HepG2 (cell line): ENCODE measurements around the gene ZBTB25. TPM values are rescaled to one million over a fixed set of nuclear protein-coding genes. Genes with fewer than 3 reads are reported as not detected.

Source experiments
- CTCF ChIP-seq: sonication (generic); formaldehyde crosslinking; IDR thresholded peaks from 2 replicates; pipeline ENCODE4 v1.5.0; 2020; ENCODE audit warnings: mild to moderate bottlenecking, missing genetic modification reagents, moderate library complexity
- ELF1 ChIP-seq: sonication (generic); formaldehyde crosslinking; IDR thresholded peaks from 2 replicates; pipeline ENCODE4 v1.4.0; 2020; ENCODE audit warnings: missing genetic modification reagents
- HCFC1 ChIP-seq: fragments of 150-350 bp; IDR thresholded peaks from 2 replicates; pipeline ENCODE4 v1.6.1; 2014; ENCODE audit warnings: low read depth, low read length
- HOXA9 ChIP-seq: sonication (generic); formaldehyde crosslinking; IDR thresholded peaks from 2 replicates; pipeline ENCODE4 v1.8.1; 2022; ENCODE audit warnings: missing genetic modification reagents, mild to moderate bottlenecking, moderate library complexity, borderline replicate concordance
- MIER2 ChIP-seq: IDR thresholded peaks from 2 replicates; pipeline ENCODE4 v1.6.1; 2016; ENCODE audit warnings: missing biosample characterization, missing genetic modification reagents
- PHF20 ChIP-seq: sonication (generic); formaldehyde crosslinking; IDR thresholded peaks from 2 replicates; pipeline ENCODE4 v1.5.0; 2020; ENCODE audit warnings: mild to moderate bottlenecking, missing genetic modification reagents
- RCOR2 ChIP-seq: IDR thresholded peaks from 2 replicates; pipeline ENCODE4 v1.6.1; 2016; ENCODE audit warnings: missing biosample characterization, missing genetic modification reagents
- RORA ChIP-seq: sonication (generic); formaldehyde crosslinking; IDR thresholded peaks from 2 replicates; pipeline ENCODE4 v1.5.0; 2020; ENCODE audit warnings: mild to moderate bottlenecking, missing genetic modification reagents, moderate library complexity
- SAFB2 ChIP-seq: sonication (generic); formaldehyde crosslinking; IDR thresholded peaks from 2 replicates; pipeline ENCODE4 v1.5.1; 2020; ENCODE audit warnings: missing genetic modification reagents, low read depth, mild to moderate bottlenecking, borderline replicate concordance
- ZFAT ChIP-seq: sonication (generic); formaldehyde crosslinking; conservative IDR thresholded peaks from 2 replicates; pipeline ENCODE4 v1.8.1; 2023; ENCODE audit warnings: missing genetic modification reagents, inconsistent platforms
- ZNF234 ChIP-seq: sonication (generic); formaldehyde crosslinking; conservative IDR thresholded peaks from 2 replicates; pipeline ENCODE4 v1.5.1; 2020; ENCODE audit warnings: mild to moderate bottlenecking, missing genetic modification reagents
- ZNF256 ChIP-seq: sonication (generic); formaldehyde crosslinking; conservative IDR thresholded peaks from 2 replicates; pipeline ENCODE4 v1.4.0; 2020; ENCODE audit warnings: missing genetic modification reagents
- ZNF317 ChIP-seq: sonication (generic); formaldehyde crosslinking; IDR thresholded peaks from 2 replicates; pipeline ENCODE4 v1.5.0; 2020; ENCODE audit warnings: mild to moderate bottlenecking, missing genetic modification reagents
- ZNF446 ChIP-seq: sonication (generic); formaldehyde crosslinking; IDR thresholded peaks from 2 replicates; pipeline ENCODE4 v1.5.0; 2020; ENCODE audit warnings: mild to moderate bottlenecking, missing genetic modification reagents
- ZSCAN5A ChIP-seq: sonication (generic); formaldehyde crosslinking; IDR thresholded peaks from 2 replicates; pipeline ENCODE4 v1.8.0; 2022; ENCODE audit warnings: mild to moderate bottlenecking, missing genetic modification reagents, borderline replicate concordance
- polyA plus RNA-seq, 8 experiments: library from polyadenylated mRNA; depleted of rRNA in 3 of 8; stranded (reverse) in 7 of 8; unstranded in 1 of 8; fragments of >200 nt; fragmentation: Illumina TruSeq in 4 of 8; extraction: Trizol in 4 of 8; gene quantifications; 2 replicates each; pipeline versions ENCODE4 v1.2.1 to v1.2.3, GENCODE V29; 2011 to 2016; ENCODE audit warnings: low read depth in 4 of 8, missing spikeins in 1 of 8, mixed read lengths in 1 of 8; ENCODE audit not compliant: insufficient read depth in 1 of 8
- total RNA-seq, 5 experiments: library from RNA; depleted of rRNA; stranded (reverse); fragments of >200 nt; fragmentation: Illumina TruSeq; extraction: Trizol; gene quantifications; 2 replicates each; pipeline ENCODE4 v1.2.3, GENCODE V29; 2016; ENCODE audit warnings: low read depth in 1 of 5
- TF ChIP-seq, protein P1 (sequence below): sonication (generic); formaldehyde crosslinking; IDR thresholded peaks from 2 replicates; pipeline ENCODE4 v1.5.0; 2020; ENCODE audit warnings: mild to moderate bottlenecking, missing genetic modification reagents, borderline replicate concordance

ZBTB25 gene
- total and polyA plus RNA-seq, 2 of the 13 experiments (the other 11 are each of a cell fraction or from before 2014, with no cell fraction given) = 3.5 to 7.6 TPM

DNA sequence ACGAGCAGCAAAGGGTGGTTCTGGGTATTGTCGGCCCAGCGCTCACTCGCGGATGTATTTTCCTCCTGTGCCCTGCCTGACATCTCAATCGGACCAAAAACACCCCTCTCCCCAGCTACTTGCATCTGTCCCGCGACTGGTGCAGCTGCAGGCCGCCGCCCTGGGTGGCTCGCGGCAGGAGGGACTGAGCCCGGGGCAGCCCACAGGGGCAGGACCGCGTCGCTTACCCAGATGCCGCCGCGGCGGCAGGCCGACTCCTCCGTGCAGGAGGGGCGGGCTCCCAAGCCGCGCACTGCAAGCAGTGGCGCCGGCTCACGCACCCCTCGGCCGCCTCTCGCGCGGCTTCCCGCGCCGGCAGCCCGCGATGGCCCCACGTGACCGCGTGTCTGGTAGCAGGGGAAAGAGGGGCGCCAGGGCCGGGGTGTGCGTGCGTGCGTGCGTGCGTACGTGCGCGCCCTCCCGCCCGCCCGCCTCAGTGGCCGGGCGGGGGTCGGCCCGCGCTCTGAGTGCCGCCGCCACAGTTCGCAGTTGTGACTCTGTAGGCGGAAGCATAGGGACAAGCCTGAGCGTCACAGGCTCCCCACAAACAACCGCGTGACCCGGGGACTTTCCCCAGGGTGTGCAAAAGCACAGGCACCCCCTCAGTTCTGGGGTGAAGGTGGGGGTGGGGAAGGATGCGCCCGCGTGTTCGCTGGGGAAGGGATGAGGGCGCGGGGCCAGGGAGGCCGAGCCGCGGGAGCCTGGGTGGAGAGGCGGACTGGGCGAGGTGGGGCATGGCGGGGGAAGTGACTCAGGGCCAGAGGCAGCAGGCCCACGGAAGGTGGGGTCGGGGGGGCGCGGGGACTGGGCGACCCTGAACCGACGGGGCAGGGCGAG is at the start of gene ZBTB25 (continued):
- TF ChIP-seq SAFB2 (peak; percentile 86), HOXA9 (CRISPR knock-in tag) (no peak), HCFC1 (no peak), ZNF446 (CRISPR knock-in tag) (no peak), PHF20 (CRISPR knock-in tag) (peak; percentile 59), MIER2 (CRISPR knock-in tag) (no peak), CTCF (CRISPR knock-in tag) (0 out of 2 replicates have a peak, but pooled peaks have one; percentile 5), ZNF234 (no peak), RORA (CRISPR knock-in tag) (no peak), ZNF256 (CRISPR knock-in tag) (no peak), ZFAT (CRISPR knock-in tag) (no peak), RCOR2 (no peak), ZSCAN5A (CRISPR knock-in tag) (no peak), ZNF317 (CRISPR knock-in tag) (no peak), ELF1 (no peak; the same call in 1 of the 2 replicates)
- TF ChIP-seq, protein P1, sequence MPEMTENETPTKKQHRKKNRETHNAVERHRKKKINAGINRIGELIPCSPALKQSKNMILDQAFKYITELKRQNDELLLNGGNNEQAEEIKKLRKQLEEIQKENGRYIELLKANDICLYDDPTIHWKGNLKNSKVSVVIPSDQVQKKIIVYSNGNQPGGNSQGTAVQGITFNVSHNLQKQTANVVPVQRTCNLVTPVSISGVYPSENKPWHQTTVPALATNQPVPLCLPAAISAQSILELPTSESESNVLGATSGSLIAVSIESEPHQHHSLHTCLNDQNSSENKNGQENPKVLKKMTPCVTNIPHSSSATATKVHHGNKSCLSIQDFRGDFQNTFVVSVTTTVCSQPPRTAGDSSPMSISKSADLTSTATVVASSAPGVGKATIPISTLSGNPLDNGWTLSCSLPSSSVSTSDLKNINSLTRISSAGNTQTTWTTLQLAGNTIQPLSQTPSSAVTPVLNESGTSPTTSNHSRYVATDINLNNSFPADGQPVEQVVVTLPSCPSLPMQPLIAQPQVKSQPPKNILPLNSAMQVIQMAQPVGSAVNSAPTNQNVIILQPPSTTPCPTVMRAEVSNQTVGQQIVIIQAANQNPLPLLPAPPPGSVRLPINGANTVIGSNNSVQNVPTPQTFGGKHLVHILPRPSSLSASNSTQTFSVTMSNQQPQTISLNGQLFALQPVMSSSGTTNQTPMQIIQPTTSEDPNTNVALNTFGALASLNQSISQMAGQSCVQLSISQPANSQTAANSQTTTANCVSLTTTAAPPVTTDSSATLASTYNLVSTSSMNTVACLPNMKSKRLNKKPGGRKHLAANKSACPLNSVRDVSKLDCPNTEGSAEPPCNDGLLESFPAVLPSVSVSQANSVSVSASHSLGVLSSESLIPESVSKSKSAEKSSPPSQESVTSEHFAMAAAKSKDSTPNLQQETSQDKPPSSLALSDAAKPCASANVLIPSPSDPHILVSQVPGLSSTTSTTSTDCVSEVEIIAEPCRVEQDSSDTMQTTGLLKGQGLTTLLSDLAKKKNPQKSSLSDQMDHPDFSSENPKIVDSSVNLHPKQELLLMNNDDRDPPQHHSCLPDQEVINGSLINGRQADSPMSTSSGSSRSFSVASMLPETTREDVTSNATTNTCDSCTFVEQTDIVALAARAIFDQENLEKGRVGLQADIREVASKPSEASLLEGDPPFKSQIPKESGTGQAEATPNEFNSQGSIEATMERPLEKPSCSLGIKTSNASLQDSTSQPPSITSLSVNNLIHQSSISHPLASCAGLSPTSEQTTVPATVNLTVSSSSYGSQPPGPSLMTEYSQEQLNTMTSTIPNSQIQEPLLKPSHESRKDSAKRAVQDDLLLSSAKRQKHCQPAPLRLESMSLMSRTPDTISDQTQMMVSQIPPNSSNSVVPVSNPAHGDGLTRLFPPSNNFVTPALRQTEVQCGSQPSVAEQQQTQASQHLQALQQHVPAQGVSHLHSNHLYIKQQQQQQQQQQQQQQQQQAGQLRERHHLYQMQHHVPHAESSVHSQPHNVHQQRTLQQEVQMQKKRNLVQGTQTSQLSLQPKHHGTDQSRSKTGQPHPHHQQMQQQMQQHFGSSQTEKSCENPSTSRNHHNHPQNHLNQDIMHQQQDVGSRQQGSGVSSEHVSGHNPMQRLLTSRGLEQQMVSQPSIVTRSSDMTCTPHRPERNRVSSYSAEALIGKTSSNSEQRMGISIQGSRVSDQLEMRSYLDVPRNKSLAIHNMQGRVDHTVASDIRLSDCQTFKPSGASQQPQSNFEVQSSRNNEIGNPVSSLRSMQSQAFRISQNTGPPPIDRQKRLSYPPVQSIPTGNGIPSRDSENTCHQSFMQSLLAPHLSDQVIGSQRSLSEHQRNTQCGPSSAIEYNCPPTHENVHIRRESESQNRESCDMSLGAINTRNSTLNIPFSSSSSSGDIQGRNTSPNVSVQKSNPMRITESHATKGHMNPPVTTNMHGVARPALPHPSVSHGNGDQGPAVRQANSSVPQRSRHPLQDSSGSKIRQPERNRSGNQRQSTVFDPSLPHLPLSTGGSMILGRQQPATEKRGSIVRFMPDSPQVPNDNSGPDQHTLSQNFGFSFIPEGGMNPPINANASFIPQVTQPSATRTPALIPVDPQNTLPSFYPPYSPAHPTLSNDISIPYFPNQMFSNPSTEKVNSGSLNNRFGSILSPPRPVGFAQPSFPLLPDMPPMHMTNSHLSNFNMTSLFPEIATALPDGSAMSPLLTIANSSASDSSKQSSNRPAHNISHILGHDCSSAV (CRISPR knock-in tag) = no peak
